GM23338 (cell line): ENCODE measurements around the gene FXYD6. TPM values are rescaled to one million over a fixed set of nuclear protein-coding genes. Genes with fewer than 3 reads are reported as not detected.

Source experiments
- ATAC-seq: fragments of 200-7000 bp; cut with Tn5 transposase; 3 replicates; pipeline ENCODE4 v1.9.1; 2020
- DNase-seq: peaks from one replicate; pipeline ENCODE4 v3.0.0-alpha.2; 2015; ENCODE audit warnings: low spot score
- H2AFZ ChIP-seq: fragments of 200-600 bp; sonication (generic); 2 replicates; pipeline ENCODE4 v1.8.0; 2016; ENCODE audit warnings: antibody characterized with exemption, mild to moderate bottlenecking, moderate library complexity
- H3F3A ChIP-seq: fragments of 200-600 bp; sonication (generic); replicated peaks from 2 replicates; pipeline ENCODE4 v1.8.0; 2017; ENCODE audit warnings: antibody characterized with exemption, mixed run types, low read depth
- H3K27ac ChIP-seq: fragments of 200-600 bp; sonication (generic); 2 replicates; pipeline ENCODE4 v1.6.1; 2016; ENCODE audit warnings: low read depth
- H3K27me3 ChIP-seq: fragments of 200-600 bp; sonication (generic); 2 replicates; pipeline ENCODE4 v1.8.0; 2016; ENCODE audit warnings: mild to moderate bottlenecking, mixed run types, moderate library complexity; ENCODE audit not compliant: insufficient read depth
- H3K36me3 ChIP-seq: fragments of 200-600 bp; sonication (generic); 2 replicates; pipeline ENCODE4 v1.8.0; 2016; ENCODE audit warnings: mild to moderate bottlenecking; ENCODE audit not compliant: insufficient read depth
- H3K4me1 ChIP-seq: fragments of 200-600 bp; sonication (generic); 2 replicates; pipeline ENCODE4 v1.8.0; 2016; ENCODE audit warnings: mild to moderate bottlenecking, moderate library complexity; ENCODE audit not compliant: insufficient read depth
- H3K4me2 ChIP-seq: fragments of 200-600 bp; sonication (generic); 2 replicates; pipeline ENCODE4 v1.7.1; 2017; ENCODE audit warnings: mixed run types
- H3K4me3 ChIP-seq: fragments of 200-600 bp; sonication (generic); 2 replicates; pipeline ENCODE4 v1.6.1; 2016; ENCODE audit warnings: mixed run types
- H3K79me2 ChIP-seq: fragments of 200-600 bp; sonication (generic); replicated peaks from 2 replicates; pipeline ENCODE4 v1.8.0; 2017; ENCODE audit warnings: mild to moderate bottlenecking; ENCODE audit not compliant: insufficient read depth
- H3K9me2 ChIP-seq: fragments of 200-600 bp; sonication (generic); 2 replicates; pipeline ENCODE4 v1.8.0; 2017; ENCODE audit not compliant: insufficient read depth
- H4K20me1 ChIP-seq: fragments of 200-600 bp; sonication (generic); replicated peaks from 2 replicates; pipeline ENCODE4 v1.8.0; 2017; ENCODE audit warnings: mild to moderate bottlenecking; ENCODE audit not compliant: insufficient read depth
- H3K27ac Mint-ChIP-seq: 2 replicates; pipeline ENCODE4 v1.8.0; 2020; ENCODE audit warnings: inconsistent platforms, mild to moderate bottlenecking, moderate library complexity, mixed read lengths
- H3K27me3 Mint-ChIP-seq: 3 replicates; pipeline ENCODE4 v1.8.0; 2022; ENCODE audit warnings: low read depth, mild to moderate bottlenecking, moderate library complexity, mixed read lengths, inconsistent platforms; ENCODE audit not compliant: insufficient read depth, poor library complexity
- H3K36me3 Mint-ChIP-seq: 3 replicates; pipeline ENCODE4 v1.8.0; 2021; ENCODE audit warnings: low read depth, mild to moderate bottlenecking, inconsistent platforms, moderate library complexity, mixed read lengths
- H3K4me1 Mint-ChIP-seq: 3 replicates; pipeline ENCODE4 v1.8.0; 2020; ENCODE audit warnings: mild to moderate bottlenecking, inconsistent platforms, mixed read lengths
- H3K4me3 Mint-ChIP-seq: 3 replicates; pipeline ENCODE4 v1.8.0; 2021; ENCODE audit warnings: moderate library complexity, mild to moderate bottlenecking, inconsistent platforms, mixed read lengths
- H3K9me3 Mint-ChIP-seq: 3 replicates; pipeline ENCODE4 v1.8.0; 2020; ENCODE audit warnings: moderate library complexity, mild to moderate bottlenecking, inconsistent platforms, mixed read lengths
- CREB1 ChIP-seq: fragments of 250-450 bp; sonication (Bioruptor Pico); IDR thresholded peaks from 2 replicates; pipeline ENCODE4 v1.5.0; 2020; ENCODE audit warnings: low read depth, mild to moderate bottlenecking, moderate library complexity
- EZH2 ChIP-seq: fragments of 200-600 bp; sonication (generic); IDR thresholded peaks from one replicate; pipeline ENCODE4 v1.8.0; 2017; ENCODE audit warnings: antibody characterized with exemption, mild to moderate bottlenecking, low read depth; ENCODE audit not compliant: unreplicated experiment
- EZH2phosphoT487 ChIP-seq: fragments of 200-600 bp; sonication (generic); IDR thresholded peaks from one replicate; pipeline ENCODE4 v1.8.1; 2018; ENCODE audit warnings: antibody characterized with exemption; ENCODE audit not compliant: unreplicated experiment
- JUNB ChIP-seq: IDR thresholded peaks from one replicate; pipeline ENCODE4 v1.6.1; 2016; ENCODE audit warnings: antibody characterized with exemption; ENCODE audit not compliant: unreplicated experiment
- NANOG ChIP-seq: IDR thresholded peaks from 2 replicates; pipeline ENCODE4 v1.6.1; 2016; ENCODE audit warnings: antibody characterized with exemption, borderline replicate concordance
- POLR2AphosphoS5 ChIP-seq: IDR thresholded peaks from 2 replicates; pipeline ENCODE4 v1.6.1; 2016; ENCODE audit warnings: antibody characterized with exemption, low read depth
- STAT1 ChIP-seq: IDR thresholded peaks from one replicate; pipeline ENCODE4 v1.6.1; 2016; ENCODE audit warnings: antibody characterized with exemption; ENCODE audit not compliant: unreplicated experiment
- ZNF114 ChIP-seq: fragments of 250-450 bp; sonication (Bioruptor Pico); IDR thresholded peaks from 2 replicates; pipeline ENCODE4 v1.5.0; 2020; ENCODE audit warnings: mild to moderate bottlenecking, moderate library complexity
- ZNF331 ChIP-seq: fragments of 250-450 bp; sonication (Bioruptor Pico); IDR thresholded peaks from 2 replicates; pipeline ENCODE4 v1.5.0; 2020; ENCODE audit warnings: low read depth, mild to moderate bottlenecking, moderate library complexity
- polyA plus RNA-seq: library from polyadenylated mRNA; unstranded; fragments of >200 nt; fragmentation: Nextera tagmentation; extraction: Ambion mirVana; gene quantifications from 2 replicates; pipeline ENCODE4 v1.2.1, GENCODE V29; 2016
- total RNA-seq: library from RNA; depleted of rRNA; stranded (reverse); fragments of >200 nt; shearing (Covaris generic); gene quantifications from 2 replicates; pipeline ENCODE4 v1.2.3, GENCODE V29; 2014
- TF ChIP-seq, protein P1 (sequence below), 2 experiments: fragments of 200-600 bp in 1 of 2; sonication (generic) in 1 of 2; conservative IDR thresholded peaks; 2 replicates each; pipeline versions ENCODE4 v1.5.1 to v1.6.1; 2016 to 2017; ENCODE audit warnings: antibody characterized with exemption in 2 of 2, low read depth in 2 of 2, mild to moderate bottlenecking in 2 of 2, moderate library complexity in 1 of 2
- TF ChIP-seq, protein P2 (sequence below): IDR thresholded peaks from one replicate; pipeline ENCODE4 v1.6.1; 2018; ENCODE audit warnings: antibody characterized with exemption; ENCODE audit not compliant: unreplicated experiment
- TF ChIP-seq, protein P3 (sequence below): IDR thresholded peaks from 2 replicates; pipeline ENCODE4 v1.6.1; 2016; ENCODE audit warnings: antibody characterized with exemption
- TF ChIP-seq, protein P4 (sequence below): fragments of 250-450 bp; sonication (Bioruptor Pico); IDR thresholded peaks from 2 replicates; pipeline ENCODE4 v1.5.0; 2020; ENCODE audit warnings: mild to moderate bottlenecking, moderate library complexity

FXYD6 gene
- total and polyA plus RNA-seq, 2 experiments from 2014 or later = 26.2 to 30.7 TPM

DNA sequence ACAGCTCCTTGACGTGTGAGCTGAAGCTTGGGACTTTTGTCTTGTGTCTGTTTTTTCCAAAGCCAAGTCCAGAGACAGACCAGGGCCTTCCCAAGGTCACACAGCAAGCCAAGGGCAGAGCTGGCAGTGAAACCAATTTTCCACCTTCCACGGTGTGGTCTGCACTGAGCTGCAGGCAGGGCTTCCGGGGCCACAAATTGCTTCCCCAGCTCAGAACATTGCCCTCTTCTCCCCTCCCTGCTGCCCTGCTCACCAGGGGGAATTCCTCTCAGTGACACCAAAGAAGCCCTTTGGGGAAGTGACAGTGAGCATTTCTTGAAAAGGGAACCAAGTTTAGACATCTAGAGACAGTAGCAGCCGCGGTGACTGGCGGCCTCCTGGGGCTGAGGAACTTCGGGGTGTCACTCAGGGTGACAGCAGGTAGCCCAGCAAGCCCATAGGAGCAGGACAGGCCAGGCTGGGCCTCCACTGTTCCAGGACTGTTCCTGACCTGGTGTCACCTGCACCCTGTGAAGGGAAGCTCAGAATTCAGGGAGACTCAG lies 61.1 kb downstream of the FXYD6 start:
- DNase-seq (no peak), ATAC-seq (no peak)
- Mint-ChIP-seq H3K27ac (no peak overlapping the region; the same call in 1 of the 2 replicates), H3K4me1 (peaks cover 40% of the 10 kb centered on the region), H3K9me3 (no peaks in the 10 kb centered on the region), H3K4me3 (no peak overlapping the region), H3K27me3 (peaks cover 12% of the 10 kb centered on the region), H3K36me3 (no peaks in the 10 kb centered on the region)
- no peaks in the 10 kb centered on the region for H3K79me2 ChIP-seq
- H3K36me3 ChIP-seq = no peaks in the 10 kb centered on the region
- no peak overlapping the region for H3K27ac ChIP-seq
- no peak overlapping the region for H3K4me3 ChIP-seq
- H2AFZ ChIP-seq = no peak overlapping the region
- peaks cover 13% of the 10 kb centered on the region; the same call in 1 of the 2 replicates for H3K4me1 ChIP-seq
- no peaks in the 10 kb centered on the region for H3K9me2 ChIP-seq
- no peaks in the 10 kb centered on the region for H3F3A ChIP-seq
- no peaks in the 10 kb centered on the region; the same call in 1 of the 2 replicates for H4K20me1 ChIP-seq
- H3K4me2 ChIP-seq = no peak overlapping the region
- H3K27me3 ChIP-seq = no peaks in the 10 kb centered on the region
- TF ChIP-seq EZH2 (no peak), ZNF331 (CRISPR knock-in tag) (no peak), JUNB (no peak), ZNF114 (no peak), CREB1 (CRISPR knock-in tag) (no peak), EZH2phosphoT487 (no peak), STAT1 (no peak), NANOG (no peak), POLR2AphosphoS5 (no peak)
- TF ChIP-seq, protein P1, sequence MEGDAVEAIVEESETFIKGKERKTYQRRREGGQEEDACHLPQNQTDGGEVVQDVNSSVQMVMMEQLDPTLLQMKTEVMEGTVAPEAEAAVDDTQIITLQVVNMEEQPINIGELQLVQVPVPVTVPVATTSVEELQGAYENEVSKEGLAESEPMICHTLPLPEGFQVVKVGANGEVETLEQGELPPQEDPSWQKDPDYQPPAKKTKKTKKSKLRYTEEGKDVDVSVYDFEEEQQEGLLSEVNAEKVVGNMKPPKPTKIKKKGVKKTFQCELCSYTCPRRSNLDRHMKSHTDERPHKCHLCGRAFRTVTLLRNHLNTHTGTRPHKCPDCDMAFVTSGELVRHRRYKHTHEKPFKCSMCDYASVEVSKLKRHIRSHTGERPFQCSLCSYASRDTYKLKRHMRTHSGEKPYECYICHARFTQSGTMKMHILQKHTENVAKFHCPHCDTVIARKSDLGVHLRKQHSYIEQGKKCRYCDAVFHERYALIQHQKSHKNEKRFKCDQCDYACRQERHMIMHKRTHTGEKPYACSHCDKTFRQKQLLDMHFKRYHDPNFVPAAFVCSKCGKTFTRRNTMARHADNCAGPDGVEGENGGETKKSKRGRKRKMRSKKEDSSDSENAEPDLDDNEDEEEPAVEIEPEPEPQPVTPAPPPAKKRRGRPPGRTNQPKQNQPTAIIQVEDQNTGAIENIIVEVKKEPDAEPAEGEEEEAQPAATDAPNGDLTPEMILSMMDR (conservative IDR thresholded peaks at IDR 0.05; ENCODE audit: low read depth in 2 of 2) = no peak
- TF ChIP-seq, protein P2, sequence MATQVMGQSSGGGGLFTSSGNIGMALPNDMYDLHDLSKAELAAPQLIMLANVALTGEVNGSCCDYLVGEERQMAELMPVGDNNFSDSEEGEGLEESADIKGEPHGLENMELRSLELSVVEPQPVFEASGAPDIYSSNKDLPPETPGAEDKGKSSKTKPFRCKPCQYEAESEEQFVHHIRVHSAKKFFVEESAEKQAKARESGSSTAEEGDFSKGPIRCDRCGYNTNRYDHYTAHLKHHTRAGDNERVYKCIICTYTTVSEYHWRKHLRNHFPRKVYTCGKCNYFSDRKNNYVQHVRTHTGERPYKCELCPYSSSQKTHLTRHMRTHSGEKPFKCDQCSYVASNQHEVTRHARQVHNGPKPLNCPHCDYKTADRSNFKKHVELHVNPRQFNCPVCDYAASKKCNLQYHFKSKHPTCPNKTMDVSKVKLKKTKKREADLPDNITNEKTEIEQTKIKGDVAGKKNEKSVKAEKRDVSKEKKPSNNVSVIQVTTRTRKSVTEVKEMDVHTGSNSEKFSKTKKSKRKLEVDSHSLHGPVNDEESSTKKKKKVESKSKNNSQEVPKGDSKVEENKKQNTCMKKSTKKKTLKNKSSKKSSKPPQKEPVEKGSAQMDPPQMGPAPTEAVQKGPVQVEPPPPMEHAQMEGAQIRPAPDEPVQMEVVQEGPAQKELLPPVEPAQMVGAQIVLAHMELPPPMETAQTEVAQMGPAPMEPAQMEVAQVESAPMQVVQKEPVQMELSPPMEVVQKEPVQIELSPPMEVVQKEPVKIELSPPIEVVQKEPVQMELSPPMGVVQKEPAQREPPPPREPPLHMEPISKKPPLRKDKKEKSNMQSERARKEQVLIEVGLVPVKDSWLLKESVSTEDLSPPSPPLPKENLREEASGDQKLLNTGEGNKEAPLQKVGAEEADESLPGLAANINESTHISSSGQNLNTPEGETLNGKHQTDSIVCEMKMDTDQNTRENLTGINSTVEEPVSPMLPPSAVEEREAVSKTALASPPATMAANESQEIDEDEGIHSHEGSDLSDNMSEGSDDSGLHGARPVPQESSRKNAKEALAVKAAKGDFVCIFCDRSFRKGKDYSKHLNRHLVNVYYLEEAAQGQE = no peak
- TF ChIP-seq, protein P3, sequence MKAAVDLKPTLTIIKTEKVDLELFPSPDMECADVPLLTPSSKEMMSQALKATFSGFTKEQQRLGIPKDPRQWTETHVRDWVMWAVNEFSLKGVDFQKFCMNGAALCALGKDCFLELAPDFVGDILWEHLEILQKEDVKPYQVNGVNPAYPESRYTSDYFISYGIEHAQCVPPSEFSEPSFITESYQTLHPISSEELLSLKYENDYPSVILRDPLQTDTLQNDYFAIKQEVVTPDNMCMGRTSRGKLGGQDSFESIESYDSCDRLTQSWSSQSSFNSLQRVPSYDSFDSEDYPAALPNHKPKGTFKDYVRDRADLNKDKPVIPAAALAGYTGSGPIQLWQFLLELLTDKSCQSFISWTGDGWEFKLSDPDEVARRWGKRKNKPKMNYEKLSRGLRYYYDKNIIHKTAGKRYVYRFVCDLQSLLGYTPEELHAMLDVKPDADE = no peak
- TF ChIP-seq, protein P4, sequence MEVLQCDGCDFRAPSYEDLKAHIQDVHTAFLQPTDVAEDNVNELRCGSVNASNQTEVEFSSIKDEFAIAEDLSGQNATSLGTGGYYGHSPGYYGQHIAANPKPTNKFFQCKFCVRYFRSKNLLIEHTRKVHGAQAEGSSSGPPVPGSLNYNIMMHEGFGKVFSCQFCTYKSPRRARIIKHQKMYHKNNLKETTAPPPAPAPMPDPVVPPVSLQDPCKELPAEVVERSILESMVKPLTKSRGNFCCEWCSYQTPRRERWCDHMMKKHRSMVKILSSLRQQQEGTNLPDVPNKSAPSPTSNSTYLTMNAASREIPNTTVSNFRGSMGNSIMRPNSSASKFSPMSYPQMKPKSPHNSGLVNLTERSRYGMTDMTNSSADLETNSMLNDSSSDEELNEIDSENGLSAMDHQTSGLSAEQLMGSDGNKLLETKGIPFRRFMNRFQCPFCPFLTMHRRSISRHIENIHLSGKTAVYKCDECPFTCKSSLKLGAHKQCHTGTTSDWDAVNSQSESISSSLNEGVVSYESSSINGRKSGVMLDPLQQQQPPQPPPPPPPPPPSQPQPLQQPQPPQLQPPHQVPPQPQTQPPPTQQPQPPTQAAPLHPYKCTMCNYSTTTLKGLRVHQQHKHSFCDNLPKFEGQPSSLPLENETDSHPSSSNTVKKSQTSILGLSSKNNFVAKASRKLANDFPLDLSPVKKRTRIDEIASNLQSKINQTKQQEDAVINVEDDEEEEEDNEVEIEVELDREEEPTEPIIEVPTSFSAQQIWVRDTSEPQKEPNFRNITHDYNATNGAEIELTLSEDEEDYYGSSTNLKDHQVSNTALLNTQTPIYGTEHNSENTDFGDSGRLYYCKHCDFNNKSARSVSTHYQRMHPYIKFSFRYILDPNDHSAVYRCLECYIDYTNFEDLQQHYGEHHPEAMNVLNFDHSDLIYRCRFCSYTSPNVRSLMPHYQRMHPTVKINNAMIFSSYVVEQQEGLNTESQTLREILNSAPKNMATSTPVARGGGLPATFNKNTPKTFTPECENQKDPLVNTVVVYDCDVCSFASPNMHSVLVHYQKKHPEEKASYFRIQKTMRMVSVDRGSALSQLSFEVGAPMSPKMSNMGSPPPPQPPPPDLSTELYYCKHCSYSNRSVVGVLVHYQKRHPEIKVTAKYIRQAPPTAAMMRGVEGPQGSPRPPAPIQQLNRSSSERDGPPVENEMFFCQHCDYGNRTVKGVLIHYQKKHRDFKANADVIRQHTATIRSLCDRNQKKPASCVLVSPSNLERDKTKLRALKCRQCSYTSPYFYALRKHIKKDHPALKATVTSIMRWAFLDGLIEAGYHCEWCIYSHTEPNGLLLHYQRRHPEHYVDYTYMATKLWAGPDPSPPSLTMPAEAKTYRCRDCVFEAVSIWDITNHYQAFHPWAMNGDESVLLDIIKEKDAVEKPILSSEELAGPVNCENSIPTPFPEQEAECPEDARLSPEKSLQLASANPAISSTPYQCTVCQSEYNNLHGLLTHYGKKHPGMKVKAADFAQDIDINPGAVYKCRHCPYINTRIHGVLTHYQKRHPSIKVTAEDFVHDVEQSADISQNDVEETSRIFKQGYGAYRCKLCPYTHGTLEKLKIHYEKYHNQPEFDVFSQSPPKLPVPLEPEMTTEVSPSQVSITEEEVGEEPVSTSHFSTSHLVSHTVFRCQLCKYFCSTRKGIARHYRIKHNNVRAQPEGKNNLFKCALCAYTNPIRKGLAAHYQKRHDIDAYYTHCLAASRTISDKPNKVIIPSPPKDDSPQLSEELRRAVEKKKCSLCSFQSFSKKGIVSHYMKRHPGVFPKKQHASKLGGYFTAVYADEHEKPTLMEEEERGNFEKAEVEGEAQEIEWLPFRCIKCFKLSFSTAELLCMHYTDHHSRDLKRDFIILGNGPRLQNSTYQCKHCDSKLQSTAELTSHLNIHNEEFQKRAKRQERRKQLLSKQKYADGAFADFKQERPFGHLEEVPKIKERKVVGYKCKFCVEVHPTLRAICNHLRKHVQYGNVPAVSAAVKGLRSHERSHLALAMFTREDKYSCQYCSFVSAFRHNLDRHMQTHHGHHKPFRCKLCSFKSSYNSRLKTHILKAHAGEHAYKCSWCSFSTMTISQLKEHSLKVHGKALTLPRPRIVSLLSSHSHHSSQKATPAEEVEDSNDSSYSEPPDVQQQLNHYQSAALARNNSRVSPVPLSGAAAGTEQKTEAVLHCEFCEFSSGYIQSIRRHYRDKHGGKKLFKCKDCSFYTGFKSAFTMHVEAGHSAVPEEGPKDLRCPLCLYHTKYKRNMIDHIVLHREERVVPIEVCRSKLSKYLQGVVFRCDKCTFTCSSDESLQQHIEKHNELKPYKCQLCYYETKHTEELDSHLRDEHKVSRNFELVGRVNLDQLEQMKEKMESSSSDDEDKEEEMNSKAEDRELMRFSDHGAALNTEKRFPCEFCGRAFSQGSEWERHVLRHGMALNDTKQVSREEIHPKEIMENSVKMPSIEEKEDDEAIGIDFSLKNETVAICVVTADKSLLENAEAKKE (CRISPR knock-in tag) = no peak
